ENCODE results near the gene SLC30A3.
A peak's percentile ranks its signal among the peaks of the same experiment; 100 is the strongest.
"Not testable (repeated sequence)": the region's sequence is repeated elsewhere in the genome, so short reads cannot be mapped to it uniquely, and the experiment has no call there.

Gene SLC30A3

GRCh38 chr2:27262379-27263286, at the start of gene SLC30A3:
TSS of gene SLC30A3 (minus strand) at chr2:27263047. CDS start at chr2:27262906, 141 bp downstream.
- FAIRE-seq (peak; percentile 84), DNase-seq (ENCODE audit: insufficient read length, low spot score) (peak; percentile 89)

GRCh38 chr2:27312152-27312551, 49.3 kb upstream of the SLC30A3 start:
- DNase-seq (ENCODE audit: insufficient read length, low spot score) (no peak), FAIRE-seq (peak; percentile 48)

- FAIRE-seq (no peak), DNase-seq (ENCODE audit: insufficient read length, low spot score) (no peak)
Measured at GRCh38 chr2:27309651-27310050, 46.8 kb upstream of the SLC30A3 start.

GRCh38 chr2:27308359-27308881, 45.6 kb upstream of the SLC30A3 start, which contains the start of gene UCN:
TSS of gene UCN (minus strand) at chr2:27308445. CDS start at chr2:27307895, 550 bp downstream.
- DNase-seq (ENCODE audit: insufficient read length, low spot score), result no peak
- FAIRE-seq, result no peak

- FAIRE-seq, result no peak
- DNase-seq (ENCODE audit: insufficient read length, low spot score), result no peak
Measured at GRCh38 chr2:27307545-27308358, 44.9 kb upstream of the SLC30A3 start.

- DNase-seq (ENCODE audit: insufficient read length, low spot score), result no peak
Measured at GRCh38 chr2:27307287-27307544, 44.4 kb upstream of the SLC30A3 start.

GRCh38 chr2:27306573-27307286, 43.9 kb upstream of the SLC30A3 start:
- no peak for FAIRE-seq
- DNase-seq (ENCODE audit: insufficient read length, low spot score), result no peak

More at GRCh38 chr2:27307287-27307544, 44.4 kb upstream of the SLC30A3 start:
- no peak for FAIRE-seq

GRCh38 chr2:27306136-27306535, 43.3 kb upstream of the SLC30A3 start:
- FAIRE-seq (no peak), DNase-seq (ENCODE audit: insufficient read length, low spot score) (no peak)

GRCh38 chr2:27305516-27305915, 42.7 kb upstream of the SLC30A3 start:
- no peak for FAIRE-seq
- no peak for DNase-seq (ENCODE audit: insufficient read length, low spot score)

- no peak for FAIRE-seq
Measured at GRCh38 chr2:27304488-27305240, 41.8 kb upstream of the SLC30A3 start.

GRCh38 chr2:27303093-27304025, 40.5 kb upstream of the SLC30A3 start:
- no peak for FAIRE-seq

More at GRCh38 chr2:27304488-27305240, 41.8 kb upstream of the SLC30A3 start:
- no peak for DNase-seq (ENCODE audit: insufficient read length, low spot score)

GRCh38 chr2:27300606-27301005, 37.8 kb upstream of the SLC30A3 start:
- not testable (repeated sequence) for DNase-seq (ENCODE audit: insufficient read length, low spot score); FAIRE-seq

More at GRCh38 chr2:27303093-27304025, 40.5 kb upstream of the SLC30A3 start:
- DNase-seq (ENCODE audit: insufficient read length, low spot score), result peak; percentile 83

- FAIRE-seq, result no peak
- DNase-seq (ENCODE audit: insufficient read length, low spot score), result no peak
Measured at GRCh38 chr2:27298391-27299080, 35.7 kb upstream of the SLC30A3 start.

- DNase-seq (ENCODE audit: insufficient read length, low spot score) (no peak), FAIRE-seq (no peak)
Measured at GRCh38 chr2:27297195-27297594, 34.3 kb upstream of the SLC30A3 start.

- no peak for DNase-seq (ENCODE audit: insufficient read length, low spot score)
- no peak for FAIRE-seq
Measured at GRCh38 chr2:27296481-27296880, 33.6 kb upstream of the SLC30A3 start.

GRCh38 chr2:27294928-27295327, 32.1 kb upstream of the SLC30A3 start:
- DNase-seq (ENCODE audit: insufficient read length, low spot score) (no peak), FAIRE-seq (no peak)

- FAIRE-seq, result no peak
- no peak for DNase-seq (ENCODE audit: insufficient read length, low spot score)
Measured at GRCh38 chr2:27291865-27292264, 29.0 kb upstream of the SLC30A3 start.

- FAIRE-seq (no peak), DNase-seq (ENCODE audit: insufficient read length, low spot score) (no peak)
Measured at GRCh38 chr2:27290549-27290948, 27.7 kb upstream of the SLC30A3 start.
